Measurements from ENCODE around the gene JPH4. TPM values are rescaled to one million over a fixed set of nuclear protein-coding genes. Genes with fewer than 3 reads are reported as not detected.
"Not testable (repeated sequence)": the region's sequence is repeated elsewhere in the genome, so short reads cannot be mapped to it uniquely, and the experiment has no call there.

Gene JPH4
- total and polyA plus RNA-seq, 7 donors, result 0.01 to 0.62 (median 0.13) TPM

DNA sequence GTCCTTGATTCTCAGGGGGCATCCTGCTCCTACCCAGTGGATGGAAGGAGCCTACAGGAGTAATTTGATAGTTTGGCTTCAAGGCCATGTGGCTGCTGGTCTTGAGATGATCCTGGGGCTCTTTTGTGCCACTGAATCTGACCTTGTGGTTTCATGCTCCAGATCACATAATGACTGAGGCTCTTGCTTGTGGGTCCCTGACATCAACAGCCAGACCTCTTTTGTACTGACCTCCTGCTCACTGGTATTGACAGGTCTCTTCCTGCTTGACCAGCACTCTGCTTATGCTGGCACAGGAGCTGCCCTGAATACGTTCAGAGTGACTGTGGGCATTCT is 23.2 kb upstream of the JPH4 start:
- H3K4me3 ChIP-seq, result no peak overlapping the region
- H3K4me1 ChIP-seq, result no peaks in the 10 kb centered on the region
- no peaks in the 10 kb centered on the region for H3K9me3 ChIP-seq
- intact Hi-C loops (cut with DNase I), result no loop called here
- H3K27ac ChIP-seq, result no peak overlapping the region
- TF ChIP-seq, protein P1, sequence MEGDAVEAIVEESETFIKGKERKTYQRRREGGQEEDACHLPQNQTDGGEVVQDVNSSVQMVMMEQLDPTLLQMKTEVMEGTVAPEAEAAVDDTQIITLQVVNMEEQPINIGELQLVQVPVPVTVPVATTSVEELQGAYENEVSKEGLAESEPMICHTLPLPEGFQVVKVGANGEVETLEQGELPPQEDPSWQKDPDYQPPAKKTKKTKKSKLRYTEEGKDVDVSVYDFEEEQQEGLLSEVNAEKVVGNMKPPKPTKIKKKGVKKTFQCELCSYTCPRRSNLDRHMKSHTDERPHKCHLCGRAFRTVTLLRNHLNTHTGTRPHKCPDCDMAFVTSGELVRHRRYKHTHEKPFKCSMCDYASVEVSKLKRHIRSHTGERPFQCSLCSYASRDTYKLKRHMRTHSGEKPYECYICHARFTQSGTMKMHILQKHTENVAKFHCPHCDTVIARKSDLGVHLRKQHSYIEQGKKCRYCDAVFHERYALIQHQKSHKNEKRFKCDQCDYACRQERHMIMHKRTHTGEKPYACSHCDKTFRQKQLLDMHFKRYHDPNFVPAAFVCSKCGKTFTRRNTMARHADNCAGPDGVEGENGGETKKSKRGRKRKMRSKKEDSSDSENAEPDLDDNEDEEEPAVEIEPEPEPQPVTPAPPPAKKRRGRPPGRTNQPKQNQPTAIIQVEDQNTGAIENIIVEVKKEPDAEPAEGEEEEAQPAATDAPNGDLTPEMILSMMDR (IDR thresholded peaks at IDR 0.05), result no peak
- WGBS, 3 donors, result 52 to 60% (median 58%) methylated on average over 1 of the region's 1 CpG
- ATAC-seq (peak in 1 of 4 donors; percentile 31), DNase-seq (no peak)
- H3K36me3 ChIP-seq (ENCODE audit: insufficient read depth in 1 of 2, low read depth in 1 of 2), result no peaks in the 10 kb centered on the region
- peaks cover 0 to 4% (median 0%) of the 10 kb centered on the region in 3 donors for H3K27me3 ChIP-seq (ENCODE audit: insufficient read depth in 3 of 3, low read length in 2 of 3)

DNA sequence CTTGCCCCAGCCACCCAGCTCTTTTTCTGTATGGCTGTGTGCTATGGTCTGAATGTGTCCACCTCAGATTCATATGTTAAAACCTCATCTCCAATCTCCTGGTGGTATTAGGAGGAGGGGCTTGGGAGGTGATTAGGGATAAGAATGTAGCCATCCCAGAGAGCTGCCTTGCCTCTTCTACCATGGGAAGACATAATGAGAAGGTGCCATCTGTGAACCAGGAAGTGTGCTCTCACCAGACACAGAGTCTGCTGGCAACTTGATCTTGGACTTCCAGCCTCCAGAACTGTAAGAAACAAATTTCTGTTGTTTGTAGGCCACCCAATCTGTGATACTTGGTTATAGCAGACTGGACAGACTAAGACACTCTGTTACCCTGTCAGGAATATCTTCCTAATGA is 22.8 kb upstream of the JPH4 start:
- no peaks in the 10 kb centered on the region for H3K9me3 ChIP-seq
- no peaks in the 10 kb centered on the region for H3K4me1 ChIP-seq
- H3K4me3 ChIP-seq, result no peak overlapping the region
- no peaks in the 10 kb centered on the region for H3K36me3 ChIP-seq (ENCODE audit: insufficient read depth in 1 of 2, low read depth in 1 of 2)
- TF ChIP-seq, protein P1 (IDR thresholded peaks at IDR 0.05), result no peak
- no peak for DNase-seq
- ATAC-seq, result no peak
- H3K27ac ChIP-seq, result no peak overlapping the region
- peaks cover 0 to 7% (median 0%) of the 10 kb centered on the region in 3 donors for H3K27me3 ChIP-seq (ENCODE audit: insufficient read depth in 3 of 3, low read length in 2 of 3)
- intact Hi-C loops (cut with DNase I), result no loop called here

DNA sequence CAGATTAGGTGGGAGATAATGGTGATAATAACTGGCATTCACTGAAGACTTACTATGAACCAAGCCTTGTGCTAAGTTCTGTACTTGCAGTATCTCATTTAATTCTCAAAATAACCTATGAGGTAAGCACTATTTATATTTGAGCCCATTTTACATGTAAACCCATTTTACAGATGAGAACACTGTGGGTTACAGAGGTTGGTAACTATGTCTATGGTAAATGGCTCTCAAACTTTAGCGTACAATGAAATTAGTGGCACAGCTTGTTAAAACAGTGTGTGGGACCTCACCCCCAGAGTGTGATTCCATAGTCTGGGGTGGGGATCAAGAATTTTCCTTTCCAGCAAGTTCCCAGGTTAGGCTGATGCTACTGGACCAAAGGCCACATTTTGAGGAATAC is 22.2 kb upstream of the JPH4 start:
- no peak for ATAC-seq
- intact Hi-C loops (cut with DNase I), result no loop called here
- peaks cover 0 to 7% (median 0%) of the 10 kb centered on the region in 3 donors for H3K27me3 ChIP-seq (ENCODE audit: insufficient read depth in 3 of 3, low read length in 2 of 3)
- no peaks in the 10 kb centered on the region for H3K36me3 ChIP-seq (ENCODE audit: insufficient read depth in 1 of 2, low read depth in 1 of 2)
- WGBS, 3 donors, result 96 to 100% (median 100%) methylated on average over 1 of the region's 1 CpG
- no peak overlapping the region for H3K4me3 ChIP-seq
- DNase-seq, result no peak
- TF ChIP-seq, protein P1 (IDR thresholded peaks at IDR 0.05), result no peak
- H3K4me1 ChIP-seq, result no peaks in the 10 kb centered on the region
- no peaks in the 10 kb centered on the region for H3K9me3 ChIP-seq
- no peak overlapping the region for H3K27ac ChIP-seq

DNA sequence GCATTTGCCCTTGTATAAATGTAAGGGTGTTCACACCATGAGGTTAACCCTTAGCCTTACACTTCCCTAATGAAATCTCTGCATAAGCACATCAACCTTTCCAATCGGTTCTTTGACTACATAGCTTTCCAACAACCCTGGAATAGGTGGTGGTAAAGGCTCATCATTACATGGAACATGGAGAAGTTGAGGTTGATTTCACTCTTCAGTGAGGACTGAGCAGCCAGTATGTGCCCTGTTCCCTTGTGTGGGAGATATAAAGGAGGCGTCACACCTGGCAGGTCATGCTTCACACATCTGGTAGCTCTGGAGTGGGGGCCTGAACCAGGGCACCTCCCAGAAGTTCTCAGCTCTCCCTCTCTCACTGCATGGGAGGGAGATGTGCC is 21.7 kb upstream of the JPH4 start:
- peaks cover 0 to 7% (median 0%) of the 10 kb centered on the region in 3 donors for H3K27me3 ChIP-seq (ENCODE audit: insufficient read depth in 3 of 3, low read length in 2 of 3)
- no peaks in the 10 kb centered on the region for H3K4me1 ChIP-seq
- H3K27ac ChIP-seq, result no peak overlapping the region
- TF ChIP-seq, protein P1 (IDR thresholded peaks at IDR 0.05), result no peak
- intact Hi-C loops (cut with DNase I), result no loop called here
- DNase-seq (no peak), ATAC-seq (no peak)
- WGBS, 3 donors, result 35 to 88% (median 86%) methylated on average over 2 of the region's 2 CpGs
- no peaks in the 10 kb centered on the region for H3K9me3 ChIP-seq
- no peak overlapping the region for H3K4me3 ChIP-seq
- no peaks in the 10 kb centered on the region for H3K36me3 ChIP-seq (ENCODE audit: insufficient read depth in 1 of 2, low read depth in 1 of 2)

DNA sequence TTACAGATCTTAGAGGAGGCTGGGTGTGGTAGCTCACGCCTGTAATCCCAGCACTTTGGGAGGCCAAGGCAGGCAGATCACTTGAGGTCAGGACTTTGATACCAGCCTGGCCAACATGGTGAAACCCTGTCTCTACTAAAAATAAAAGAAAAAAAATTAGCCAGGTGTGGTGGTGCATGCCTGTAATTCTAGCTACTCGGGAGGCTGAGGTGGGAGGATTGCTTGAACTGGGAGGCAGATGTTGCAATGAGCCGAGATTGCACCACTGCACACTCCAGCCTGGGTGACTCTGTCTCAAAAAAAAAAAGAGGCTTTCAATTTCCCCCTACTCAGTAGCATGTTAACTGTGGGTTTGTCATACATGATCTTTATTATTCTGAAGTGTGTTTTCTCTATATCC is 15.6 kb upstream of the JPH4 start:
- H3K4me3 ChIP-seq; H3K27me3 ChIP-seq (ENCODE audit: insufficient read depth in 3 of 3, low read length in 2 of 3); ATAC-seq; H3K9me3 ChIP-seq; H3K4me1 ChIP-seq; DNase-seq; H3K36me3 ChIP-seq (ENCODE audit: insufficient read depth in 1 of 2, low read depth in 1 of 2); H3K27ac ChIP-seq: not testable (repeated sequence)
- 72 to 84% (median 73%) methylated on average over 3 of the region's 3 CpGs for WGBS, 3 donors
- intact Hi-C loops (cut with DNase I), result loop anchor here in 1 of 2 donors (5.0 kb wide), 1 partner anchor 333 kb away; no protein-coding TSS in a partner anchor

Measured in psoas muscle (tissue), 8 donors.